Neural cell (in vitro differentiated cells): ENCODE measurements around the gene HRC. TPM values are rescaled to one million over a fixed set of nuclear protein-coding genes. Genes with fewer than 3 reads are reported as not detected.

ENCODE experiments used
- H2AFZ ChIP-seq: fragments of 200-600, 300-800 bp; sonication (generic), shearing (Covaris generic); 2 replicates; pipeline ENCODE4 v1.6.0; 2014; ENCODE audit warnings: low read depth, mild to moderate bottlenecking, antibody characterized with exemption, low read length, moderate library complexity
- H3F3A ChIP-seq: fragments of 200-600 bp; shearing (Covaris generic); 2 replicates; pipeline ENCODE4 v1.6.1; 2016; ENCODE audit warnings: mild to moderate bottlenecking, moderate library complexity, mixed read lengths, antibody characterized with exemption, low read length; ENCODE audit not compliant: insufficient read depth, poor library complexity, severe bottlenecking
- H3K27ac ChIP-seq: fragments of 200-600, 300-800 bp; sonication (generic), shearing (Covaris generic); 2 replicates; pipeline ENCODE4 v1.5.1; 2014; ENCODE audit warnings: mild to moderate bottlenecking, low read length, moderate library complexity
- H3K27me3 ChIP-seq: fragments of 300-800, 200-600 bp; sonication (generic), shearing (Covaris generic); 2 replicates; pipeline ENCODE4 v1.6.0; 2014; ENCODE audit warnings: mild to moderate bottlenecking, low read depth, low read length, moderate library complexity; ENCODE audit not compliant: insufficient read depth
- H3K36me3 ChIP-seq: fragments of 300-800, 200-600 bp; sonication (generic), shearing (Covaris generic); 2 replicates; pipeline ENCODE4 v1.5.1; 2014; ENCODE audit warnings: mild to moderate bottlenecking, antibody characterized with exemption, low read length, moderate library complexity; ENCODE audit not compliant: insufficient read depth
- H3K4me2 ChIP-seq: fragments of 300-800, 200-600 bp; sonication (generic), shearing (Covaris generic); 2 replicates; pipeline ENCODE4 v1.6.0; 2014; ENCODE audit warnings: mild to moderate bottlenecking, low read length
- H3K4me3 ChIP-seq: fragments of 300-800, 200-600 bp; sonication (generic), shearing (Covaris generic); 2 replicates; pipeline ENCODE4 v1.5.1; 2014; ENCODE audit warnings: mild to moderate bottlenecking, low read length, moderate library complexity
- H3K79me2 ChIP-seq: fragments of 200-600 bp; shearing (Covaris generic); replicated peaks from 2 replicates; pipeline ENCODE4 v1.6.0; 2014; ENCODE audit warnings: mild to moderate bottlenecking, low read length, moderate library complexity; ENCODE audit not compliant: insufficient read depth
- H3K9ac ChIP-seq: fragments of 300-800, 200-600 bp; sonication (generic), shearing (Covaris generic); 2 replicates; pipeline ENCODE4 v1.6.1; 2016; ENCODE audit warnings: mild to moderate bottlenecking, low read length, mixed read lengths
- H3K9me2 ChIP-seq: fragments of 200-600 bp; shearing (Covaris generic); 2 replicates; pipeline ENCODE4 v1.6.1; 2016; ENCODE audit warnings: mild to moderate bottlenecking, low read length, mixed read lengths; ENCODE audit not compliant: insufficient read depth
- H3K9me3 ChIP-seq: fragments of 200-600, 300-800 bp; sonication (generic), shearing (Covaris generic); 2 replicates; pipeline ENCODE4 v1.6.1; 2016; ENCODE audit warnings: mild to moderate bottlenecking, mixed run types, low read length, moderate library complexity, mixed read lengths
- H4K20me1 ChIP-seq: fragments of 200-600 bp; shearing (Covaris generic); 2 replicates; pipeline ENCODE4 v1.6.1; 2016; ENCODE audit warnings: mild to moderate bottlenecking, mixed run types; ENCODE audit not compliant: insufficient read depth
- CTCF ChIP-seq: fragments of 450-650 bp; IDR thresholded peaks from 2 replicates; pipeline ENCODE4 v1.5.1; 2014; ENCODE audit warnings: antibody characterized with exemption, mild to moderate bottlenecking, moderate library complexity; ENCODE audit not compliant: poor library complexity, severe bottlenecking
- EP300 ChIP-seq: fragments of 450-650 bp; conservative IDR thresholded peaks from 2 replicates; pipeline ENCODE4 v1.6.1; 2014; ENCODE audit warnings: antibody characterized with exemption, mild to moderate bottlenecking, moderate library complexity; ENCODE audit not compliant: poor library complexity, severe bottlenecking
- EZH2 ChIP-seq: fragments of 200-600, 300-800 bp; shearing (Covaris generic), sonication (generic); IDR thresholded peaks from 2 replicates; pipeline ENCODE4 v1.6.1; 2014; ENCODE audit warnings: antibody characterized with exemption, low read length, borderline replicate concordance, mild to moderate bottlenecking; ENCODE audit not compliant: insufficient read depth, poor library complexity, severe bottlenecking
- MXI1 ChIP-seq: fragments of 450-650 bp; conservative IDR thresholded peaks from 2 replicates; pipeline ENCODE4 v1.6.1; 2014; ENCODE audit warnings: antibody characterized with exemption, mild to moderate bottlenecking; ENCODE audit not compliant: poor library complexity, severe bottlenecking
- POLR2AphosphoS5 ChIP-seq: IDR thresholded peaks from 2 replicates; pipeline ENCODE4 v1.6.1; 2012
- RAD21 ChIP-seq: fragments of 450-650 bp; conservative IDR thresholded peaks from 2 replicates; pipeline ENCODE4 v1.6.1; 2014; ENCODE audit warnings: antibody characterized with exemption, mild to moderate bottlenecking, moderate library complexity
- REST ChIP-seq: IDR thresholded peaks from 2 replicates; pipeline ENCODE4 v1.6.1; 2012; ENCODE audit warnings: borderline replicate concordance
- SMC3 ChIP-seq: fragments of 450-650 bp; conservative IDR thresholded peaks from 2 replicates; pipeline ENCODE4 v1.6.1; 2014; ENCODE audit warnings: antibody characterized with exemption, mild to moderate bottlenecking, moderate library complexity; ENCODE audit not compliant: poor library complexity
- TAF1 ChIP-seq: IDR thresholded peaks from 2 replicates; pipeline ENCODE4 v1.6.1; 2012; ENCODE audit warnings: low read depth
- polyA plus RNA-seq: library from polyadenylated mRNA; depleted of rRNA; stranded (reverse); fragments of >200 nt; gene quantifications from 2 replicates; pipeline ENCODE4 v1.2.3, GENCODE V29; 2014

Gene HRC
- polyA plus RNA-seq, 1 donor from 2014 or later = not detected

- Histone ChIP-seq H3K9me3 (no peaks in the 10 kb centered on the region), H4K20me1 (peaks cover 3% of the 10 kb centered on the region), H3K9ac (no peak overlapping the region), H3K79me2 (no peaks in the 10 kb centered on the region), H3K4me3 (no peak overlapping the region), H3F3A (no peaks in the 10 kb centered on the region), H3K4me2 (no peak overlapping the region), H3K36me3 (no peaks in the 10 kb centered on the region), H3K27me3 (no peaks in the 10 kb centered on the region), H3K9me2 (no peaks in the 10 kb centered on the region), H3K27ac (no peak overlapping the region), H2AFZ (no peak overlapping the region)
- TF ChIP-seq EZH2 = no peak
- peak; percentile 51 for TF ChIP-seq RAD21
- peak; percentile 64 for TF ChIP-seq SMC3
- peak; percentile 82 for TF ChIP-seq CTCF
Measured at GRCh38 chr19:49106648-49107135, 48.5 kb downstream of the HRC start.

- no peaks in the 10 kb centered on the region for H3F3A ChIP-seq
- TF ChIP-seq TAF1 (no peak), SMC3 (no peak), POLR2AphosphoS5 (no peak)
- no peak overlapping the region for H3K27ac ChIP-seq
- no peaks in the 10 kb centered on the region for H3K79me2 ChIP-seq
- H3K9me2 ChIP-seq = no peaks in the 10 kb centered on the region
- no peak overlapping the region for H3K4me2 ChIP-seq
- H2AFZ ChIP-seq = no peak overlapping the region
- H3K36me3 ChIP-seq = no peaks in the 10 kb centered on the region
- H3K9me3 ChIP-seq = no peaks in the 10 kb centered on the region
- peaks cover 3% of the 10 kb centered on the region for H4K20me1 ChIP-seq
- H3K27me3 ChIP-seq = no peaks in the 10 kb centered on the region
- H3K4me3 ChIP-seq = no peak overlapping the region
- no peak overlapping the region for H3K9ac ChIP-seq
Measured at GRCh38 chr19:49104229-49104864, 50.8 kb downstream of the HRC start.

- Histone ChIP-seq H3K4me3 (no peak overlapping the region), H3K27ac (no peak overlapping the region), H3K9me3 (no peaks in the 10 kb centered on the region), H2AFZ (no peak overlapping the region), H3K9me2 (no peaks in the 10 kb centered on the region), H3F3A (no peaks in the 10 kb centered on the region), H3K9ac (no peak overlapping the region), H3K36me3 (no peaks in the 10 kb centered on the region), H3K79me2 (no peaks in the 10 kb centered on the region), H3K27me3 (no peaks in the 10 kb centered on the region), H3K4me2 (no peak overlapping the region), H4K20me1 (peaks cover 3% of the 10 kb centered on the region)
- TF ChIP-seq CTCF = no peak
- TF ChIP-seq REST = no peak
- TF ChIP-seq SMC3 = no peak
- no peak for TF ChIP-seq TAF1
- TF ChIP-seq EZH2 = no peak
- TF ChIP-seq RAD21 = no peak
- no peak for TF ChIP-seq MXI1
- no peak for TF ChIP-seq POLR2AphosphoS5
- TF ChIP-seq EP300 = no peak
Measured at GRCh38 chr19:49103331-49104085, 51.7 kb downstream of the HRC start.
